Naive thymus-derived CD8-positive, alpha-beta T cell (primary cell): ENCODE measurements around the gene TGM6. TPM values are rescaled to one million over a fixed set of nuclear protein-coding genes. Genes with fewer than 3 reads are reported as not detected.
A peak's percentile ranks its signal among the peaks of the same experiment; 100 is the strongest.

ENCODE experiments used
- ATAC-seq, 2 donors: fragments of 150-1000 bp; cut with Tn5 transposase in 1 of 2; sonication (Bioruptor Pico), chemical (Tn5 transposase) in 1 of 2; 1 replicate in 1 of 2; 2 replicates in 1 of 2; pipeline ENCODE4 v1.10.0; 2021; ENCODE audit warnings: mild to moderate bottlenecking in 2 of 2, moderate library complexity in 2 of 2
- POLR2A ChIA-PET: fragments of 350-600 bp; sonication (Branson Sonifier 250); formaldehyde crosslinking; loops from one replicate; lab custom pipeline; 2021; ENCODE audit warnings: antibody characterized with exemption; lab: Charles Lee
- DNase-seq, 10 donors: peaks; one replicate each; pipeline versions ENCODE4 v3.0.0 to v3.0.0-alpha.2; 2020 to 2022
- H3K27ac Mint-ChIP-seq, 10 donors: one replicate each; pipeline ENCODE4 v1.8.0; 2020 to 2022; ENCODE audit warnings: mild to moderate bottlenecking in 10 of 10, mixed read lengths in 10 of 10, moderate library complexity in 4 of 10, inconsistent platforms in 1 of 10
- H3K27me3 Mint-ChIP-seq, 5 donors: one replicate each; pipeline ENCODE4 v1.8.0; 2021 to 2022; ENCODE audit warnings: mixed read lengths in 5 of 5
- H3K36me3 Mint-ChIP-seq, 3 donors: one replicate each; pipeline ENCODE4 v1.8.0; 2020 to 2022; ENCODE audit warnings: mixed read lengths in 3 of 3, mild to moderate bottlenecking in 2 of 3, inconsistent platforms in 1 of 3
- H3K4me1 Mint-ChIP-seq, 4 donors: one replicate each; pipeline ENCODE4 v1.8.0; 2021 to 2022; ENCODE audit warnings: mixed read lengths in 4 of 4
- H3K4me3 Mint-ChIP-seq, 10 donors: one replicate each; pipeline ENCODE4 v1.8.0; 2020 to 2022; ENCODE audit warnings: mild to moderate bottlenecking in 10 of 10, mixed read lengths in 10 of 10, moderate library complexity in 6 of 10, inconsistent platforms in 1 of 10
- H3K9me3 Mint-ChIP-seq, 9 donors: one replicate each; pipeline ENCODE4 v1.8.0; 2020 to 2022; ENCODE audit warnings: mixed read lengths in 9 of 9, mild to moderate bottlenecking in 3 of 9, inconsistent platforms in 1 of 9, moderate library complexity in 1 of 9
- polyA plus RNA-seq, 3 donors: library from polyadenylated mRNA; unstranded; fragments of 300-500 nt; fragmentation: Illumina TruSeq; gene quantifications; one replicate each; pipeline ENCODE4 v1.2.3, GENCODE V29; 2021
- total RNA-seq, 8 experiments: library from RNA in 2 of 8; stranded (reverse) in 2 of 8; gene quantifications; one replicate each; pipeline ENCODE4 v1.2.3 and lab custom pipeline; 2021 to 2026

TGM6 gene
- total and polyA plus RNA-seq, 5 experiments from 2014 or later, result not detected

GRCh38 chr20:2387580-2387979 is 6.9 kb downstream of the TGM6 start:
- Mint-ChIP-seq H3K4me3 (no peak overlapping the region), H3K27me3 (peaks cover 0 to 11% (median 4%) of the 10 kb centered on the region in 5 donors)

GRCh38 chr20:2390951-2391675 is 10.4 kb downstream of the TGM6 start:
- peaks cover 0 to 6% (median 0%) of the 10 kb centered on the region in 5 donors for H3K27me3 Mint-ChIP-seq
- no peak for ATAC-seq
- POLR2A ChIA-PET, result no interaction called here

More at GRCh38 chr20:2387580-2387979, 6.9 kb downstream of the TGM6 start:
- peaks cover 0 to 5% (median 2%) of the 10 kb centered on the region in 3 donors for H3K36me3 Mint-ChIP-seq
- peaks cover 8 to 18% (median 12%) of the 10 kb centered on the region in 4 donors for H3K4me1 Mint-ChIP-seq
- no peak overlapping the region for H3K27ac Mint-ChIP-seq
- POLR2A ChIA-PET, result no interaction called here
- ATAC-seq, result no peak
- no peak for DNase-seq
- H3K9me3 Mint-ChIP-seq, result peaks cover 0 to 32% (median 10%) of the 10 kb centered on the region in 9 donors

GRCh38 chr20:2394411-2395055 is 13.8 kb downstream of the TGM6 start:
- POLR2A ChIA-PET, result no interaction called here
- Mint-ChIP-seq H3K4me3 (no peak overlapping the region), H3K36me3 (no peaks in the 10 kb centered on the region), H3K27ac (no peak overlapping the region), H3K27me3 (peaks cover 0 to 14% (median 9%) of the 10 kb centered on the region in 5 donors), H3K4me1 (peaks cover 0 to 9% (median 0%) of the 10 kb centered on the region in 4 donors), H3K9me3 (peaks cover 0 to 5% (median 0%) of the 10 kb centered on the region in 9 donors)
- DNase-seq, result peak in 1 of 10 donors; percentile 10
- no peak for ATAC-seq

More at GRCh38 chr20:2390951-2391675, 10.4 kb downstream of the TGM6 start:
- Mint-ChIP-seq H3K4me1 (peaks cover 0 to 9% (median 0%) of the 10 kb centered on the region in 4 donors), H3K27ac (no peak overlapping the region), H3K9me3 (peaks cover 0 to 30% (median 6%) of the 10 kb centered on the region in 9 donors), H3K36me3 (peaks cover 0 to 5% (median 2%) of the 10 kb centered on the region in 3 donors), H3K4me3 (no peak overlapping the region)
- no peak for DNase-seq

GRCh38 chr20:2395136-2395535 is 14.4 kb downstream of the TGM6 start:
- peaks cover 0 to 3% (median 0%) of the 10 kb centered on the region in 9 donors for H3K9me3 Mint-ChIP-seq
- peaks cover 0 to 14% (median 9%) of the 10 kb centered on the region in 5 donors for H3K27me3 Mint-ChIP-seq
- DNase-seq (peak in 1 of 10 donors; percentile 11), ATAC-seq (no peak)
- H3K4me1 Mint-ChIP-seq, result peaks cover 0 to 9% (median 0%) of the 10 kb centered on the region in 4 donors
- POLR2A ChIA-PET, result no interaction called here
- H3K4me3 Mint-ChIP-seq, result no peak overlapping the region
- H3K36me3 Mint-ChIP-seq, result no peaks in the 10 kb centered on the region
- H3K27ac Mint-ChIP-seq, result no peak overlapping the region

- Mint-ChIP-seq H3K27me3 (peaks cover 0 to 14% (median 9%) of the 10 kb centered on the region in 5 donors), H3K36me3 (no peaks in the 10 kb centered on the region), H3K4me1 (peaks cover 0 to under 1% (median 0%) of the 10 kb centered on the region in 4 donors), H3K4me3 (no peak overlapping the region), H3K9me3 (peaks cover 0 to 3% (median 0%) of the 10 kb centered on the region in 9 donors), H3K27ac (no peak overlapping the region)
- DNase-seq (peak in 1 of 10 donors; percentile 9), ATAC-seq (no peak)
- POLR2A ChIA-PET, result no interaction called here
Observed at GRCh38 chr20:2396241-2396814, 15.6 kb downstream of the TGM6 start.

- Mint-ChIP-seq H3K27ac (no peak overlapping the region), H3K27me3 (peaks cover 0 to 14% (median 9%) of the 10 kb centered on the region in 5 donors), H3K4me3 (no peak overlapping the region), H3K9me3 (peaks cover 0 to 3% (median 0%) of the 10 kb centered on the region in 9 donors), H3K4me1 (no peaks in the 10 kb centered on the region), H3K36me3 (no peaks in the 10 kb centered on the region)
- POLR2A ChIA-PET, result no interaction called here
- ATAC-seq (no peak), DNase-seq (peak in 1 of 10 donors; percentile 6)
Observed at GRCh38 chr20:2397091-2397490, 16.4 kb downstream of the TGM6 start.

GRCh38 chr20:2397595-2398145 is 17.0 kb downstream of the TGM6 start:
- Mint-ChIP-seq H3K27ac (no peak overlapping the region), H3K9me3 (peaks cover 0 to 3% (median 0%) of the 10 kb centered on the region in 9 donors), H3K4me1 (no peaks in the 10 kb centered on the region), H3K27me3 (peaks cover 0 to 14% (median 9%) of the 10 kb centered on the region in 5 donors), H3K36me3 (no peaks in the 10 kb centered on the region), H3K4me3 (no peak overlapping the region)
- no peak for ATAC-seq
- DNase-seq, result no peak
- POLR2A ChIA-PET, result no interaction called here

- Mint-ChIP-seq H3K4me3 (no peak overlapping the region), H3K36me3 (no peaks in the 10 kb centered on the region), H3K4me1 (no peaks in the 10 kb centered on the region), H3K9me3 (peaks cover 0 to 3% (median 0%) of the 10 kb centered on the region in 9 donors), H3K27me3 (peaks cover 0 to 14% (median 9%) of the 10 kb centered on the region in 5 donors), H3K27ac (no peak overlapping the region)
- ATAC-seq (no peak), DNase-seq (no peak)
- POLR2A ChIA-PET, result no interaction called here
Observed at GRCh38 chr20:2398449-2398848, 17.7 kb downstream of the TGM6 start.

- Mint-ChIP-seq H3K4me3 (no peak overlapping the region), H3K36me3 (no peaks in the 10 kb centered on the region), H3K27ac (no peak overlapping the region), H3K27me3 (peaks cover 0 to 12% (median 9%) of the 10 kb centered on the region in 5 donors), H3K4me1 (no peaks in the 10 kb centered on the region), H3K9me3 (peaks cover 0 to 3% (median 0%) of the 10 kb centered on the region in 9 donors)
- ATAC-seq (no peak), DNase-seq (no peak)
- POLR2A ChIA-PET, result no interaction called here
Observed at GRCh38 chr20:2399390-2399789, 18.7 kb downstream of the TGM6 start.

- no peaks in the 10 kb centered on the region for H3K4me1 Mint-ChIP-seq
- peaks cover 1 to 18% (median 10%) of the 10 kb centered on the region in 5 donors for H3K27me3 Mint-ChIP-seq
- peaks cover 0 to 11% (median 4%) of the 10 kb centered on the region in 9 donors for H3K9me3 Mint-ChIP-seq
- POLR2A ChIA-PET, result no interaction called here
- DNase-seq (no peak), ATAC-seq (no peak)
- H3K4me3 Mint-ChIP-seq, result no peak overlapping the region
- no peak overlapping the region for H3K27ac Mint-ChIP-seq
- H3K36me3 Mint-ChIP-seq, result peaks cover 0 to 5% (median 5%) of the 10 kb centered on the region in 3 donors
Observed at GRCh38 chr20:2400290-2400689, 19.6 kb downstream of the TGM6 start.

- Mint-ChIP-seq H3K9me3 (peaks cover 0 to 15% (median 4%) of the 10 kb centered on the region in 9 donors), H3K4me3 (no peak overlapping the region), H3K36me3 (peaks cover 0 to 5% (median 5%) of the 10 kb centered on the region in 3 donors), H3K27me3 (peaks cover 1 to 25% (median 16%) of the 10 kb centered on the region in 5 donors), H3K4me1 (no peaks in the 10 kb centered on the region), H3K27ac (no peak overlapping the region)
- no peak for ATAC-seq
- POLR2A ChIA-PET, result no interaction called here
- no peak for DNase-seq
Observed at GRCh38 chr20:2401527-2401926, 20.8 kb downstream of the TGM6 start.

- Mint-ChIP-seq H3K27ac (peak overlapping the region in 1 of 10 donors; percentile 58), H3K36me3 (peaks cover 0 to 5% (median 5%) of the 10 kb centered on the region in 3 donors), H3K9me3 (peaks cover 0 to 15% (median 4%) of the 10 kb centered on the region in 9 donors), H3K4me3 (no peak overlapping the region), H3K4me1 (no peaks in the 10 kb centered on the region), H3K27me3 (peaks cover 3 to 24% (median 13%) of the 10 kb centered on the region in 5 donors)
- DNase-seq (no peak), ATAC-seq (no peak)
- POLR2A ChIA-PET, result no interaction called here
Observed at GRCh38 chr20:2402271-2402980, 21.7 kb downstream of the TGM6 start.
